Neutrophil (primary cell): ENCODE results near the gene ALDH18A1.
A peak's percentile ranks its signal among the peaks of the same experiment; 100 is the strongest.

Experiments used
- H3K27ac ChIP-seq: fragments of 200-600 bp; sonication (generic); 2 replicates; pipeline ENCODE4 v1.5.1; 2016; ENCODE audit warnings: mild to moderate bottlenecking, moderate library complexity
- H3K27me3 ChIP-seq: fragments of 200-600 bp; sonication (generic); 2 replicates; pipeline ENCODE4 v1.6.0; 2016; ENCODE audit warnings: mild to moderate bottlenecking
- H3K36me3 ChIP-seq: fragments of 200-600 bp; sonication (generic); 2 replicates; pipeline ENCODE4 v1.5.1; 2017
- H3K4me1 ChIP-seq, 2 experiments: fragments of 200-600 bp in 1 of 2; sonication (generic) in 1 of 2; 1 replicate in 1 of 2; 2 replicates in 1 of 2; pipeline versions ENCODE4 v1.5.1 to v1.6.1; 2013 to 2016; ENCODE audit warnings: low read depth in 1 of 2, low read length in 1 of 2, mild to moderate bottlenecking in 1 of 2, moderate library complexity in 1 of 2; ENCODE audit not compliant: control insufficient read depth in 1 of 2, insufficient read depth in 1 of 2
- H3K4me3 ChIP-seq, 2 experiments: fragments of 200-600 bp in 1 of 2; sonication (generic) in 1 of 2; 1 replicate in 1 of 2; 2 replicates in 1 of 2; pipeline ENCODE4 v1.5.1; 2013 to 2016; ENCODE audit warnings: low read depth in 1 of 2, low read length in 1 of 2, mild to moderate bottlenecking in 1 of 2, moderate library complexity in 1 of 2
- H3K9me3 ChIP-seq: fragments of 200-600 bp; sonication (generic); 2 replicates; pipeline ENCODE4 v1.5.1; 2016
- CTCF ChIP-seq: fragments of 200-600 bp; sonication (generic); IDR thresholded peaks from 2 replicates; pipeline ENCODE4 v1.5.1; 2016; ENCODE audit warnings: antibody characterized with exemption

Gene ALDH18A1

GRCh38 chr10:95657250-95657649 is 739 bp upstream of the ALDH18A1 start:
- H3K36me3 ChIP-seq: no peaks in the 10 kb centered on the region
- TF ChIP-seq CTCF: no peak
- no peaks in the 10 kb centered on the region for H3K9me3 ChIP-seq
- H3K4me3 ChIP-seq: peak overlapping the region in 1 of 2 experiments; percentile 67
- peaks cover 20% of the 10 kb centered on the region for H3K27me3 ChIP-seq
- H3K4me1 ChIP-seq: peaks cover 15% of the 10 kb centered on the region in 2 experiments
- H3K27ac ChIP-seq: no peak overlapping the region

DNA sequence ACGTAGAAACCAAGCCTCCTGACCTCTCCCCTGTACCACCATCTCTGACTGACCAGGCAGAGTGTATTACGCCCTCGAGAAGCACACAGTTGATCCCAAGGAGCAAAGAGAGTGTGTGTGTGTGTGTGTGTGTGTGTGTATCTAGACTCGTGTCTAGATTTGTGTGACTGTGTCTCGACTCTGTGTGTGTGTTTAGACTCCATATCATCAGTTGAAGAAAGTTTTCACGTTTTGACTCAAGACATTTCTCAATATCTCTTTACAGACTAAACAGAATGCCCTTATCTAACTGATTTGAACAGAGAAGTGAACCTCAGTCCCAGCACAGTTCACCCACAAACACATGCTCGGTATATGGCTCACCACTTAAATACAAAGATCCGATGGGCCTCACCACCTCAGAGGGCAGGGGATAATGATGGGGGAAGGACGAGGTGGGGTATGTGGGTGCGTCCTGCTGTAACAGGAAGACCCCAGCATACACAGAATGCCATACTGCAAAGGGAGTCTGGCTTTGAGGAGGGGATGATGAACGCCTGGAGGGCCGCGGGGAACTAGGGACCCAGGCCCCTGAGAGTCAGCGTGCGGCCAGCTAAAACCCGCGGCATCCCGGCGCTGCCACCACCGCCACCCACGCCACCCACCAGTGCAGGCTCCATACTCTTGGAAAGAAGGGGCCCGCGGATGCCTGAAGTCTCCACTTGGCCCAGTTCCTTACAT is 780 bp downstream of the ALDH18A1 start:
- no peak for TF ChIP-seq CTCF
- no peak overlapping the region for H3K27ac ChIP-seq
- H3K9me3 ChIP-seq: no peaks in the 10 kb centered on the region
- peaks cover 15% of the 10 kb centered on the region in 2 experiments for H3K4me1 ChIP-seq
- no peaks in the 10 kb centered on the region for H3K36me3 ChIP-seq
- H3K27me3 ChIP-seq: peaks cover 20% of the 10 kb centered on the region
- peak overlapping the region; percentile 59 to 67 for H3K4me3 ChIP-seq

DNA sequence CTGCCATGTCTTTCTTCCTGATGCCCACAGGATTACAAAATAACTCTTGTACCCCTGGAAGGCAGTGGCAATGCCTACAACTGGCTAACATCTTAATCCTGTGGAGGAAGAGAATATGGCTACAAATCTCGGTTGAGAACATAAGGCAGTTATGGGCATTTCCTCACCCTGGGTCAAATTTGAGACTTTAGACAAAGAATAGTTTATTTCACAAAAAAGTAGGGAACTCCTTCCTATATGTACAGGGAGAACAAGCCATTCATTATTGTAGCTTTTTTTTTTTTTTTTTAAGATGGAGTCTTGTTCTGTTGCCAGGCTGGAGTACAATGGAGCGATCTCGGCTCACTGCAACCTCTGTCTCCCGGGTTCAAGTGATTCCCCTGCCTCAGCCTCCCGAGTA is 2.6 kb downstream of the ALDH18A1 start:
- peaks cover 15% of the 10 kb centered on the region in 2 experiments for H3K4me1 ChIP-seq
- no peak for TF ChIP-seq CTCF
- no peaks in the 10 kb centered on the region for H3K9me3 ChIP-seq
- peaks cover 20% of the 10 kb centered on the region for H3K27me3 ChIP-seq
- H3K4me3 ChIP-seq: no peak overlapping the region
- H3K27ac ChIP-seq: no peak overlapping the region
- H3K36me3 ChIP-seq: no peaks in the 10 kb centered on the region

DNA sequence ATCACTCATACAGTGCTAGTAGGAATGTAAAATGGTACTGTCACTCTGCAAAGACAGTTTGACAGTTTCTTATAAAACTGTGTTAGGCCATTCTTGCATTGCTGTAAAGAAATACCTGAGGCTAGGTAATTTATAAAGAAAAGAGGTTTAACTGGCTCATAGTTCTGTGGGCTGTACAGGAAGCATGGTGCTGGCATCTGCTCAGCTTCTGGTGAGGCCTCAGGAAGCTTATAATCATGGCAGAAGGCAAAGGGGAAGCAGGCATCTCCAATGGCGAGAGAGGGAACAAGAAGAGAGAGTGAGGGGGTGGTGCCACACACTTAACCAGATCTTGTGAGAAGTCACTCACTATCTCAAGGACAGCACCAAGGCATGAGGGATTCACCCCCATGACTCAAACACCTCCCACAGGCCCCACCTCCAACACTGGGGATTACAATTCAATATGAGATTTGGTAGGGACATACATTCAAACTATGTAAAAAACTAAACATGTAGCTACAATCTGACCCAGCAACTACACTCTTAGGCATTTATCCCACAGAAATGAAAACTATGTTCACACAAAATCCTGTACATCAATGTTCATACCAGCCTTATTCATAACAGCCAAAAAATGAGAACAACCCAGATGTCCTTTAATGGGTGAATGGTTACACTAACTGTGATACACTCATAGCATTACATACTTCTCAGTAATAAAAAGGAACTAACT is 5.0 kb downstream of the ALDH18A1 start:
- no peak overlapping the region for H3K4me3 ChIP-seq
- TF ChIP-seq CTCF: no peak
- no peaks in the 10 kb centered on the region for H3K36me3 ChIP-seq
- H3K27me3 ChIP-seq: peaks cover 13% of the 10 kb centered on the region
- H3K9me3 ChIP-seq: no peaks in the 10 kb centered on the region
- H3K27ac ChIP-seq: no peak overlapping the region
- H3K4me1 ChIP-seq: peaks cover 7% of the 10 kb centered on the region in 2 experiments

- no peaks in the 10 kb centered on the region for H3K4me1 ChIP-seq
- no peaks in the 10 kb centered on the region for H3K36me3 ChIP-seq
- no peaks in the 10 kb centered on the region for H3K9me3 ChIP-seq
- no peak for TF ChIP-seq CTCF
- no peak overlapping the region for H3K27ac ChIP-seq
- no peak overlapping the region for H3K4me3 ChIP-seq
- H3K27me3 ChIP-seq: no peaks in the 10 kb centered on the region
These were observed 6.3 kb downstream of the ALDH18A1 start for GRCh38 chr10:95650232-95650631.
